Measurements from ENCODE around the gene CHRNG.
A peak's percentile ranks its signal among the peaks of the same experiment; 100 is the strongest.
"Not testable (repeated sequence)": the region's sequence is repeated elsewhere in the genome, so short reads cannot be mapped to it uniquely, and the experiment has no call there.

Gene CHRNG

DNA sequence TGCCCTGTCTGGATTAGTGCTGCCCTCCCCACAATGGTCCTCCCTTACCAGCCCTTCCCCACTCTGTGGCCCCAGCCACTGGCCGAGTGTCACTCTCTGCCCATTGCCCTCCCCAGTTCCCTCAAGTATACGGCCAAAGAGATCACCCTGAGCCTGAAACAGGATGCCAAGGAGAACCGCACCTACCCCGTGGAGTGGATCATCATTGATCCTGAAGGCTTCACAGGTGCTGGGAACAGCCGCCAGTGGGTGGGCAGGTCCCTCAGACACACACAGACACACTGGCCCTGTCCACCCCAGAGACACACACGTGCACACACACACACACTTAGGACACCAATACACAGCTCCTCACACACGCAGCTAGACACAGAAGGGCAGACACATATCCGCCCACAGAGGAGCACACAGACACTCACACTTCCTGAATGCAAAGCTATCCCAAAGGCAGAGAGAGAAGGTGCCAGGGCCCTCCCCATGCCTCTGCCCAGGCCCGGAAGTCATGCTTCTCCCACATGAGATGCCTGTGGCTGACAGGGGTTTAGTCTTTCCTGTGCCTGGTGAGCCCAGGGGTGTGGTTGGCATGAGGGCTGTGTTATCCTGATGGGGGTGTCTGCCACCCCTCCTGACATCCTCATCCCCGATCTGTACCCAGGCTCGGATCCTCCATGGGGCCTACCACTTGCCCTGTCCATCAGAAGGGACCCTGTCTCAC lies 10.6 kb upstream of the CHRNG start:
- no peak for DNase-seq

DNA sequence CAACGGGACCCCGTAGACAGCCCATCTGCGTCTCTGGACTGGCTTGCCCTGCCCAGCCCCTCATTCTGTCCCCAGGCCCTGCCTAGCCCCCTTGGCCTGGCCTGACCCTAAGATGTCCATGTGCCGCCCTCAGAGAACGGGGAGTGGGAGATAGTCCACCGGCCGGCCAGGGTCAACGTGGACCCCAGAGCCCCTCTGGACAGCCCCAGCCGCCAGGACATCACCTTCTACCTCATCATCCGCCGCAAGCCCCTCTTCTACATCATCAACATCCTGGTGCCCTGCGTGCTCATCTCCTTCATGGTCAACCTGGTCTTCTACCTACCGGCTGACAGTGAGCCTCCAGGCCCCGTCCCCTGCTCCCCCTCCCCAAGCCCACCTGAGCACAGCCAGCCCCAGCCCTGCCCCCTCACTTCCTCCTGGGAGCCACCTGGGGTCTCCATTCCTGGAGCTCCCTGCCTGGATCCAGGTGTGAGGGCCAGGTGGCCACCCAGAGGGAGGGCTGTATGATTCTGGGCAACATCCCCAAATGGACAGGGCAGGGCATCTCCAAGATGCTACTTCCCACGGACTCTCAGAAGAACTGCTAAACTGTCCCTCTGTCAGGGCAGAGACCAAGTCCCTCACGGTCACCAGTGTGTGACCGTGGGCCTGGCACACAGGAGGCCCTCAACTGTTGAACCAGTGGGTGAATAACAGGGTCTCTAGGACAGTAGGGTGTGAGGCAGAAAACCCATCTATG lies 9.5 kb upstream of the CHRNG start:
- no peak for DNase-seq

DNA sequence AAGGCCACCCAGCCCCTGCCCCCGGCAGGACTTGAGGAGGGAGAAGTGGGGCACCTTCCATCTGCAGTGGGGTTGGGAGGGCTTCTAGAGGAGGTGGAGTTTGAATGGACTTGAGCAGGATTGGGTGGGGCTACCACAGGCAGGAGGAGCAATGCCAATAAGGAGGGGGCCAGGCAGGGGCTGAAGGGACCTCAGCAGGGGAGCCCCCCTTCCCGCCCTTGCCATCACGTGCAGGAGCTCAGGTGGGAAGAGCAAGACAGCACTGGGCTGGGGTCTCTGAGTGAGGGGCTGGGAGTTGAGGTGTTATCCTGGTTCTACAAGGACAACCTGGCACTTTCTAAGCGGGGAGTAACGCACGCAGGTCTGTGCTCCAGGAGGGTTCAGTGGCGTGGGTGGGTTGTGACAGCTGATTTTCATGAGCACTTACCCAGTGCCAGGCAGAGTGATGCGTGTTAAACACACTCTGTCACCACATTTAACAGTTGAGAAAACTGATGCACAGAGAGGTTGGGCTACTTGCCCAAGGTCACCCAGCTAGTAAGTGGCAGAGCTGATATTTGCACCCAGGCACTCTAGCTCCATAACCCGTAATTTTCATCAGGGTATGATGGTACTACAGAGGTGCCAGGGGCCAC lies 8.7 kb upstream of the CHRNG start:
- no peak for DNase-seq

DNA sequence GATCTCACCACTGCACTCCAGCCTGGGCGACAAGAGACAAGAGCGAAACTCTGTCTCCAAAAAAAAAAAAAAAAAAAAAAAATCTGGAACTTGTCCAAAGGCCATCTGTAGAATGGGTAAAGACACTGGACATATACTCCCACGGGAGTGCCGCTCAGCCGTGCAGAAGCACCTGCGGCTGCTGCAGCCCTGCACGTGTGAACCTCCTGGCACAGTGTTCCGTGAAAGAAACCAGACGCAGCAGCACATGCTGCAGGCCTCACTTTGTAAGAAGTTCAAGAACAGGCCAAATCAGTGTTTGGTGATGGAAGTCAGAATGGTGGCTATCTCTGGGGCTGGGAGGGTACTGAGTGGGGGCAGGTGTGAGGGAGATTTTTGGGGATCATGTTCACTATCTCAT lies 7.1 kb upstream of the CHRNG start:
- DNase-seq: no peak

DNA sequence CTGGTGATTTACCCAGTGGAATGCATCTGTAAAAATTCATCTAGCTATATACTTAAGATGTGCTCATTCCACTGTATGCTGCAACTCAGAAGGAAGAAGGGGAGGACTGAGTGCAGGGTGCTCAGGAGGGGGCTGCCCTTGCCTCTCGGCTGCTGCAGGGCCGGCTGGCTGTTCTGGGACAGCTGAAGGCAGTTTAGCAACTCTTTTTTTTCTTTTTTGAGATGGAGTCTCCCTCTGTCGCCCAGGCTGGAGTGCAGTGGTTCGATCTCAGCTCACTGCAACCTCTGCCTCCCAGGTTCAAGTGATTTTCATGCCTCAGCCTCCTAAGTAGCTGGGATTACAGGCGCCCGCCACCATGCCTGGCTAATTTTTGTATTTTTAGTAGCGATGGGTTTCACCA lies 6.7 kb upstream of the CHRNG start:
- DNase-seq: not testable (repeated sequence)

DNA sequence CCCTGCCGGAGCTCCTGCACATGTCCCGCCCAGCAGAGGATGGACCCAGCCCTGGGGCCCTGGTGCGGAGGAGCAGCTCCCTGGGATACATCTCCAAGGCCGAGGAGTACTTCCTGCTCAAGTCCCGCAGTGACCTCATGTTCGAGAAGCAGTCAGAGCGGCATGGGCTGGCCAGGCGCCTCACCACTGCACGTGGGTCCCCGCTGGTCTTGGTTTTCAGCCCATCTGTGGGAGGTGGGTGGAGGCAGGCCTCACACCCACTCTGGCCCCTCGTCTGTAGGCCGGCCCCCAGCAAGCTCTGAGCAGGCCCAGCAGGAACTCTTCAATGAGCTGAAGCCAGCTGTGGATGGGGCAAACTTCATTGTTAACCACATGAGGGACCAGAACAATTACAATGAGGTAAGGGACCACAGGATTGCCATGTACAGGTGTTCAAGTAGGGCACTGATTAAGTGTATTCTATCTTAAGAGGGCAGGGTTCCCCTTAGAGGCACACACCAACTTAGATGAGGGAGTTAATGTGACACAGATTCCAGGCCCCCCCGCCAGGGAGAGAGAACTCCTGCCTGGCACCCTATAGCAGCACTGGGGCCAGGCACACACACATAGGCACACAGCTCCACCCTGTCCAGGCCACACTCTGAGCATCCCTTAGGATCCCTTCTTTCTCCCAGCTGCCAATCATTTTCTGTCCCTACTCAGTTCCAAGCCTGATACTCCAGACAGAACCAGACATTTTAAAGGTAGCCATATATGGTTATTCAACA lies 5.4 kb upstream of the CHRNG start:
- DNase-seq: no peak

DNA sequence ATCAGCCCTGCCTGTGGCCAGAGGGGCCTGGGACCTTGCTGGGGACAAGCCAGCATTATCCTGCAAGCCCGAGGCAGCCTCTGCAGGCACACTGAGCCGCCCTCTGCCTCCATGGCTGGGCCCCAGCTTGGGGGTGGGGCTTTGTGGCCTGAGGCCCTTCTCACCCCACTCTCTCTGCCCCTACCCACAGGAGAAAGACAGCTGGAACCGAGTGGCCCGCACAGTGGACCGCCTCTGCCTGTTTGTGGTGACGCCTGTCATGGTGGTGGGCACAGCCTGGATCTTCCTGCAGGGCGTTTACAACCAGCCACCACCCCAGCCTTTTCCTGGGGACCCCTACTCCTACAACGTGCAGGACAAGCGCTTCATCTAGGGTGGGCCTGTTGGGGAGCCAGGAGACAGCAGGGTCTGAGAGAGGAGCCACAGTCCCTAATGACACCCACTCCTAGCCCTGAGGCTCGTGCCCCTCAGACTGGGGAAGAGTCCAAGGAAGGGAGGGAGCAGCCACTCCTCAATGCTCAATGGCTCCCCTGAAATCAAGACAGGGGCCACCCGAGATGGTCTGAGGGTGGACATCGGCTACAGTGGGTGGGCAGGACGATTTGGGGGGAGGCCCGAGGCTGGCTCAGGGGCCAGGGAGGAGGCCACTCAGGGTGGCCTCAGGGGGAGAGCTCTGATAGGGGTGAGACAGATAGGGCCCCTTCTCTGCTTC lies 4.4 kb upstream of the CHRNG start:
- no peak for DNase-seq

DNA sequence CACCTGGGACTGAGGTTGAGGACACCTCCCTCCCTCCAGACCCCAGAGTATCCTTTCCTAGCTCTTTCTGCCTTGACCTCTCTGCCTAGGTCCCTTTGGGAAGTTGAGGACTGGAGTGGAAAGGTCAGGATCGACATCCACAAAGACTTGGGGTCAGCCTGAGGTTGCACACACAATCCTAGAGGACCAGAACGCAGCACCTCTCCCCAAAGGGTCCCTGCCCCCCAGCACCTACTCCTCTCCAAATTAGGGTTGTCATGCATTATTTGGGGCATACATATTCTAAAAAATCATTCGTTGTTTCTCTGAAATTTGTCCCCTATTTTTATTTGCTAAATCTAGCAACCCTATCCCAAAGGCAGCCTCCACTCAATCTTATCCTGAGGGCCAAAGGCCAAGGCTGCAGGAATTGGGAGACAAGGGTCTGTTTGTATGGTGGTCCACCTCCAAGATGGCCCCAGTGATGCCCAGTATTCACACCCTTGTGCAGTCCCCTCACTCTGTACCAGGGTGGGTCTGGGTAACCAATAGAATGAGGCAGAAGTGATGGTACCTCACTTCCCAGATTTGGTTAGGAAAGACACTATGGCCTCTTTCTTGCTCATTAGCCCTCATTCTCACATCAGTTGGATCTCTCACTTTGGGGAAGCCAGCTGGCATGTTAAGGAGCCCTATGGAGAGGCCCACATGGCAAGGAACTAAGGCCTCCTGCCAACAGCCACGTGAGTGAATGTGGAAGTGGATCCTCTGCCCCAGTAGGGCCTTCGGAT lies 3.5 kb upstream of the CHRNG start:
- no peak for DNase-seq

DNA sequence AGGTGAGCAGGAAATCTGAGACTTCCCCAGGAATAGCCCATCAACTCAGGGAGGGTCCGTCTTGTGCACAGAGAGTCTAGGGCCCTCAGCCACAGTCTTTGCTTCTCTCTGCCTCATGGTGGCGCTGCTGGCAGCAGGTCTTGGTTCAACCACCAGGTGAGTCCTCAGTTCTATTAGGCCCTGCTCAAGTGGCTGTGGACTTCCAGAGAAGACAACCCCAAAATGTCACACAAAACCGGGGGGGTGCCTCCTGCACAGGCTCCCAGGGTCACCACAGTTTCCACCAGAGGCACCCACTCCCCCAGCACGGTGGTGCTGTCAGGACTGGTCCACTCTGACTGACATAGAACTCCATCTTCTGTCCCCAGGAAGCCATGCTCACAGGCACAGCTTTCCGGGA lies 2.4 kb upstream of the CHRNG start:
- peak in 1 of 2 experiments; percentile 23 for DNase-seq

DNA sequence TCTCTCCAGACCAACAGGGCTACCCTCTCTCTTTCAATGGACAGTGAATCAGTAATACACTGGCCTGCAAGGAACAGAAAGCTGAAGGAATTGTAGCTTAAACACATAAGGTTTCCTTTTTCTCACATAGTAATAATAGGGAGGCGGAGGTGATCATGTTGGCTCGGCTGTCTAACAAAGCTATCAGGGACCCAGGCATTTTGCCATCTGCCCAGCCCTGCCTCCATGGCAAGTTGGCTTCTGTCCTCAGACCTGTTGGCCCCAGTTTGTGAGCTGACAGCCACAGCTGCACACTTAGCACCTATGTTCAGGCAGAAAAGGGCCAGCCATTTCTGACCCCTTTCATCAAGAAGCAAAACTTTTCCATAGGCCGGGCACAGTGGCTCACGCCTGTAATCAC lies 2.0 kb upstream of the CHRNG start:
- DNase-seq: no peak

DNA sequence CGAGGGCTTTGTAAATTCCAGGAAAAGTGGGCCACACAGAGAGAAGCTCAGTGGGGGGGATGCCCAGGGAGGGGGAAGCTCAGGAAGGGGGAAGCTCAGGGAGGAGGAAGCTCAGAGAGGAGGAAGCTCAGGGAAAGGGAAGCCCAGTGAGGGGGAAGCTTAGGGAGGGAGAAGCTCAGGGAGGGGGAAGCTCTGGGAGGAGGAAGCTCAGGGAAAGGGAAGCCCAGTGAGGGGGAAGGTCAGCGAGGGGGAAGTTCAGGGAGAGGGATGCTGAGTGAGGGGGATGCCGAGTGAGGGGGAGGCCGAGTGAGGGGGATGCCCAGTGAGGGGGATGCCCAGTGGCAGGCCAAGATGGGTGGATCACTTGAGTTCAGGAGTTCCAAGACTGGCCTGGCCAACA lies 821 bp upstream of the CHRNG start:
- no peak for DNase-seq

DNA sequence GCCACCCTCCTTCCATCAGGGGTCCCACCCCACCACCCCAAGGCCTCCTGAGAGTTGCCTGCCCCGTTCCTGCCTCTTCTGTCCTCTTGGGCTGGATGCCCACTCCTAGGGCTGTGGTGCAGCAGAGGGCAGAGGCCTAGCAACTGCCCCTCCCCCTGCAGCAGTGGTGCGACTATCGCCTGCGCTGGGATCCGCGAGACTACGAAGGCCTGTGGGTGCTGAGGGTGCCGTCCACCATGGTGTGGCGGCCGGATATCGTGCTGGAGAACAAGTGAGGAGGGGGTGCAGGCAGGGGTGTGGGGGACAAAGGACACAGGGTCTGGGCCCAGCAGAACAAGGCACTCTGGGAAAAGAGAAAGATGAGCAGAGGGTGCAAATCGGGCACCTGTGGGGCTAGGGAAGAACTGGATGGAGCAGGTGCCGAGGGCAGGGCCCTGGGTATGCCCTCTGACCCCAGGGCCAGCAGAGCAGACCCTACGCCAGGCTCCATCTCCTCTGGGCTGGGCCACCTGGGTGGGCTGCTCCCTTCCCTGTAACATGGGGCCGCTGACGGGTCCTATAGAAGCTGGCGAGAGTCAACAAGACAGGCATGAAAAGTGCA lies 1.0 kb downstream of the CHRNG start:
- no peak for DNase-seq

DNA sequence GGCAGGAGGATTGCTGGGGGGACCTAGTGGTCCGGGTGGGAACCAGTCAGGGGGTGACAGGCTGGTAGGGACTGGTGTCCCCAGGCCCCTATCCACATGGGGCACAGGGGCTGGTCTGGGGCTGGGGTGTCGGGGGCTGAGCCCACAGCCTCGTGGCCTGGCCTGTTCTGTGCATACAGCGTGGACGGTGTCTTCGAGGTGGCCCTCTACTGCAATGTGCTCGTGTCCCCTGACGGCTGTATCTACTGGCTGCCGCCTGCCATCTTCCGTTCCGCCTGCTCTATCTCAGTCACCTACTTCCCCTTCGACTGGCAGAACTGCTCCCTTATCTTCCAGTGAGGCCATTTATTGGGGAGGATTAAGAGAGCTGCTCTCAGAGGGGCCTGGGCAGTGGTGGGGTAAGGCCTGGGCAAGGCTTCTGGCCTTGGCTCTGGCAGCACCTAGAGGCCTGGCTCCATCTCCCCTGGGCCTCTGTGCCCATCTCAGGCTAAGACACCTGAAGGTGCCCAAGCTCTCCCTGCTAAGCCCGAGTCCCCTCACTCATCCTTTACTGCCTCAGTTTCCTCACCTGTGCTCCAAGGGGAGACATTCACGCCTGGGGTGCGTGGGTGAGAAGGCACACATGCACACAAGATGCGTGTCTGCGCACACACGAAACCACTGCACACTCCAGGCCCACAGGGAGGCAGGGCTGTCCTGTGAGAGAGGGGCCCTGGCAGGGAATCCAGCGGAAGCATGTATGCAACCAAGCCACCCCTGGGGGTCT lies 1.9 kb downstream of the CHRNG start:
- DNase-seq: no peak

DNA sequence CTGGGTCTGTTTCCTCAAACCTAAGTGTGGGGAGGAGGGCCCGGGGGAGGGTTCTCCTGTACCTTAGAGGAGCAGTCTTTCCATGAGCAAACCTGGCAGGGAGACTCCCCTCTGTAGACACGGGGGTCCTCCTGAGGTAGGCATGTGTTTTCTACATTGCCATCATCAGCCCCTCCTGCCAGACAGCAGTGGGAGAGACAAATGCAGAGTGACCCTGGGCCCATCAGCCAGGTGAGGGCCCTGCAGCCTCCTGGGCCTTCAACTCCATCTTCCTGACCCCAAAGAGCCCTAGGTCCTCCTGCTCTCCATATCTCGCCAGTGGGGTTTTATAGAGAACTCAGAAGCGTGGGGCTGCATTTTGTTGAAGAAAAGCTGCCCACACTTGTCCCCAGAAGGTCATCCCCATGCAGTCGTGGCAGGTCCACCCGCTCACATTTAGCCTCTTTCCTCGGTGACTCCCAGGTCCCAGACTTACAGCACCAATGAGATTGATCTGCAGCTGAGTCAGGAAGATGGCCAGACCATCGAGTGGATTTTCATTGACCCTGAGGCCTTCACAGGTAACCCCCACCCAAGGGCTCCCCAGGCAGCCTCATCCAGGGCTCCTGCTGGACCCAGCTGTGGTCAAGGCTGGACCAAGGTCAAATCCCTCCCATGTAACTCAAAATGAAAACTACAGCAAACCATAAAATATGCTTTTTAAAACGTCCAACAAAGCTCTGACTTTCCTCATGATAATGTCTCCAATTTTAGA lies 2.6 kb downstream of the CHRNG start:
- no peak for DNase-seq

DNA sequence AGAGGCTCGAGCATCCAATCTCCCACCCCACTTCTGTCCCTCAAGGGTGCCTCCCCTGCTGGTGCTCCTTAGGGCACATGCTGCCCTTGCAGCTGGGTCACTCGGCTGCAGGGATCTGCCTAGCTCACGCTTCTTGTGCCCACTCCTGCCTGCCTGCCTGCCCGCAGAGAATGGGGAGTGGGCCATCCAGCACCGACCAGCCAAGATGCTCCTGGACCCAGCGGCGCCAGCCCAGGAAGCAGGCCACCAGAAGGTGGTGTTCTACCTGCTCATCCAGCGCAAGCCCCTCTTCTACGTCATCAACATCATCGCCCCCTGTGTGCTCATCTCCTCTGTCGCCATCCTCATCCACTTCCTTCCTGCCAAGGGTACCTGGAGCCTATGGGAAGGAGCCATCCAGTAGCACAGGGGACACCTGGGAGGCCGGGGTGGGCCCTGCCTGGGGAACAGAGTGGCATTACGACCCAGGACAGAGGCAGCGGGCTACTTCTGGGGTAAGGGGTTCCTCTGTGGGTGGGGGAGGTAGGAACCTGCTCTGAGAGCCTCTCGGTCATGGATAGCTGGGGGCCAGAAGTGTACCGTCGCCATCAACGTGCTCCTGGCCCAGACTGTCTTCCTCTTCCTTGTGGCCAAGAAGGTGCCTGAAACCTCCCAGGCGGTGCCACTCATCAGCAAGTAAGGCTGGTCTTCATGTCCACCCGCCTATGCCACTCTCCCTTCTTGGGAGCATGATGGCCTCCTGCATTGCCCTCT lies 3.4 kb downstream of the CHRNG start:
- DNase-seq: no peak

DNA sequence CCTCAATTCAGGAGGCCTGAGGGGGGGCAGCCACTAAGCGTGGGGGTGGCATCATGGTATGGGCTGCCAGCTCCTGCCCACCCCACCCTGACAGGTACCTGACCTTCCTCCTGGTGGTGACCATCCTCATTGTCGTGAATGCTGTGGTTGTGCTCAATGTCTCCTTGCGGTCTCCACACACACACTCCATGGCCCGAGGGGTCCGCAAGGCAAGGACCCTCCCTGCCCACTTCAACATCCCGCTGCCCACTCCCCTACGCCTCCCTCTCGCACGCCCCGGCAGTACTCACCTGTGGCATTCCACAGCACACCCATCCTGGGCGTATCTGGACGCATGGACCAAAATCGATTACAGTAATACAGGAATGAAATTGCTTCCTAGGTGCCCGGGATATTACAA lies 4.0 kb downstream of the CHRNG start:
- DNase-seq: no peak

DNA sequence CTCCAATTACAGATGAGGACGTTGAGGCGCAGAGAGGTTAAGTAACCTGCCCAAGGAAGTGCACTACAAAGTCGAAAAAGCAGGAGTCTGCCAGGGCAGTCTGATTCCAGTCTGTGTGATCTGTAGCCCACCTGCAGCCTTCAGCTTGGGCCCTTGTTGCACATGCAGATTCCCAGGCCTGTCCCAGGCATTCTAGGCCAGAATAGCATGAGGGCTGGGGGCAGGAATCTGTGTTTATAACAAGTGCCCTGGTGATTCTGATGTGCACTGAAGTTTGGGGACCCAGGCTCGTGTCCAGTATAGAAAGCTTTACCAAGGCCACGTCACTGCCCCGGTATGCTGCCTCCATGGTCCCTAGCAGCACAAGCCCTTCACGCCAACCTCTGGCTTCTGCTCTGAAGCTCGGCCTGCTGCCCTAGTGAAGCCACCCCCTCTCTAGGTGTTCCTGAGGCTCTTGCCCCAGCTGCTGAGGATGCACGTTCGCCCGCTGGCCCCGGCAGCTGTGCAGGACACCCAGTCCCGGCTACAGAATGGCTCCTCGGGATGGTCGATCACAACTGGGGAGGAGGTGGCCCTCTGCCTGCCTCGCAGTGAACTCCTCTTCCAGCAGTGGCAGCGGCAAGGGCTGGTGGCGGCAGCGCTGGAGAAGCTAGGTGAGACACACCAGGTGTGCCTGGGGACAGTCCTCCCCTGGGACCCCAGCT lies 4.6 kb downstream of the CHRNG start:
- DNase-seq: no peak

DNA sequence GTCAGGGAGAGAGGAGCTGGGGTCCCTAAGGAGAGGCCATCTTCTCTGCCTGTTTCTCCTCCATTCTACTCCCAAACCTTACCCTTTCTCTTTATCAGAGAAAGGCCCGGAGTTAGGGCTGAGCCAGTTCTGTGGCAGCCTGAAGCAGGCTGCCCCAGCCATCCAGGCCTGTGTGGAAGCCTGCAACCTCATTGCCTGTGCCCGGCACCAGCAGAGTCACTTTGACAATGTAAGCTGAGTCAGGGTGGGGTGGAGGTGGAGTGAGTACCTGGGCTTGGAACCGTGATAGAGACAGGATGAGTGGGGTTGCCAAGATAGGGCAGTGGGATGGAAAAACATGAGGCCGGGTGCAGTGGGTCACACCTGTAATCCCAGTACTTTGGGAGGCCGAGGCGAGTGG lies 5.2 kb downstream of the CHRNG start:
- no peak for DNase-seq

Data from activated CD4-positive, alpha-beta T cell treated with anti-CD3 and anti-CD28 coated beads, Interleukin-2, amount 50 U/mL, for 48 hours (primary cell).